Effector memory CD8-positive, alpha-beta T cell (primary cell): ENCODE results near the gene TRIP13.
"Not testable (repeated sequence)": the region's sequence is repeated elsewhere in the genome, so short reads cannot be mapped to it uniquely, and the experiment has no call there.

Experiments
- ATAC-seq: fragments of 150-1000 bp; cut with Tn5 transposase; replicated peaks from 2 replicates; pipeline ENCODE4 v1.10.0; 2021; ENCODE audit warnings: mild to moderate bottlenecking, moderate library complexity
- DNase-seq, 3 experiments: peaks; one replicate each; pipeline ENCODE4 v3.0.0; 2021
- H3K27ac Mint-ChIP-seq, 2 donors: one replicate each; pipeline ENCODE4 v1.8.0; 2022; ENCODE audit warnings: mild to moderate bottlenecking in 2 of 2, mixed read lengths in 2 of 2, moderate library complexity in 2 of 2
- H3K27me3 Mint-ChIP-seq, 2 donors: one replicate each; pipeline ENCODE4 v1.8.0; 2022; ENCODE audit warnings: mixed read lengths in 2 of 2
- H3K36me3 Mint-ChIP-seq: one replicate; pipeline ENCODE4 v1.8.0; 2022; ENCODE audit warnings: mild to moderate bottlenecking, moderate library complexity, mixed read lengths; ENCODE audit not compliant: insufficient read depth
- H3K4me1 Mint-ChIP-seq, 2 donors: one replicate each; pipeline ENCODE4 v1.8.0; 2022; ENCODE audit warnings: low read depth in 2 of 2, mixed read lengths in 2 of 2
- H3K4me3 Mint-ChIP-seq, 2 donors: one replicate each; pipeline ENCODE4 v1.8.0; 2022; ENCODE audit warnings: mild to moderate bottlenecking in 2 of 2, mixed read lengths in 2 of 2, moderate library complexity in 2 of 2
- H3K9me3 Mint-ChIP-seq, 2 donors: one replicate each; pipeline ENCODE4 v1.8.0; 2022; ENCODE audit warnings: mixed read lengths in 2 of 2

The TRIP13 gene

GRCh38 chr5:851076-851475 lies 41.6 kb upstream of the TRIP13 start:
- no peak for ATAC-seq
- no peak for DNase-seq
- Mint-ChIP-seq H3K36me3 (peaks cover 4% of the 10 kb centered on the region), H3K27me3 (peaks cover 11 to 16% of the 10 kb centered on the region in 2 donors), H3K4me1 (peaks cover 5 to 8% of the 10 kb centered on the region in 2 donors), H3K27ac (no peak overlapping the region), H3K9me3 (no peaks in the 10 kb centered on the region), H3K4me3 (no peak overlapping the region)

- Mint-ChIP-seq H3K4me3 (no peak overlapping the region), H3K27ac (no peak overlapping the region), H3K4me1 (peaks cover 4 to 5% of the 10 kb centered on the region in 2 donors), H3K9me3 (no peaks in the 10 kb centered on the region), H3K36me3 (peaks cover 4% of the 10 kb centered on the region), H3K27me3 (peaks cover 11 to 16% of the 10 kb centered on the region in 2 donors)
- ATAC-seq, result no peak
- no peak for DNase-seq
These were observed 41.1 kb upstream of the TRIP13 start for GRCh38 chr5:851553-851952.

GRCh38 chr5:852018-852417 lies 40.7 kb upstream of the TRIP13 start:
- ATAC-seq (no peak), DNase-seq (no peak)
- H3K27me3 Mint-ChIP-seq, result peaks cover 11 to 16% of the 10 kb centered on the region in 2 donors
- H3K4me3 Mint-ChIP-seq, result no peak overlapping the region
- H3K27ac Mint-ChIP-seq, result peak overlapping the region in 1 of 2 donors; percentile 41
- H3K4me1 Mint-ChIP-seq, result peaks cover 0 to under 1% of the 10 kb centered on the region in 2 donors
- H3K9me3 Mint-ChIP-seq, result no peaks in the 10 kb centered on the region
- H3K36me3 Mint-ChIP-seq, result peaks cover 4% of the 10 kb centered on the region

GRCh38 chr5:852431-853401 lies 40.0 kb upstream of the TRIP13 start:
- Mint-ChIP-seq H3K9me3 (no peaks in the 10 kb centered on the region), H3K4me1 (no peaks in the 10 kb centered on the region), H3K27me3 (peaks cover 11 to 16% of the 10 kb centered on the region in 2 donors), H3K4me3 (no peak overlapping the region), H3K36me3 (peaks cover 4% of the 10 kb centered on the region), H3K27ac (peak overlapping the region; percentile 7 to 41)
- DNase-seq (no peak), ATAC-seq (no peak)

GRCh38 chr5:853416-854090 lies 39.1 kb upstream of the TRIP13 start:
- DNase-seq, H3K4me3 Mint-ChIP-seq, ATAC-seq, H3K36me3 Mint-ChIP-seq, H3K4me1 Mint-ChIP-seq, H3K9me3 Mint-ChIP-seq: not testable (repeated sequence)
- Mint-ChIP-seq H3K27me3 (peaks cover 11 to 16% of the 10 kb centered on the region in 2 donors), H3K27ac (peak overlapping the region in 1 of 2 donors; percentile 7)

- H3K4me1 Mint-ChIP-seq, result peaks cover 0 to 2% of the 10 kb centered on the region in 2 donors
- DNase-seq, result no peak
- H3K27ac Mint-ChIP-seq, result no peak overlapping the region
- no peaks in the 10 kb centered on the region for H3K9me3 Mint-ChIP-seq
- no peak overlapping the region for H3K4me3 Mint-ChIP-seq
- H3K36me3 Mint-ChIP-seq, result peaks cover 8% of the 10 kb centered on the region
- ATAC-seq, result no peak
- peaks cover 11 to 16% of the 10 kb centered on the region in 2 donors for H3K27me3 Mint-ChIP-seq
These were observed 38.5 kb upstream of the TRIP13 start for GRCh38 chr5:854217-854616.

- Mint-ChIP-seq H3K4me3 (no peak overlapping the region), H3K9me3 (no peaks in the 10 kb centered on the region), H3K27me3 (peaks cover 11 to 13% of the 10 kb centered on the region in 2 donors), H3K27ac (peak overlapping the region in 1 of 2 donors; percentile 76), H3K4me1 (peaks cover 0 to 2% of the 10 kb centered on the region in 2 donors), H3K36me3 (peaks cover 8% of the 10 kb centered on the region)
- ATAC-seq (no peak), DNase-seq (no peak)
These were observed 37.5 kb upstream of the TRIP13 start for GRCh38 chr5:854966-855743.

- Mint-ChIP-seq H3K27ac (no peak overlapping the region), H3K9me3 (no peaks in the 10 kb centered on the region), H3K4me1 (peaks cover 0 to 2% of the 10 kb centered on the region in 2 donors), H3K4me3 (no peak overlapping the region), H3K36me3 (peaks cover 8% of the 10 kb centered on the region), H3K27me3 (peaks cover 11 to 12% of the 10 kb centered on the region in 2 donors)
- ATAC-seq, result peak; percentile 56
- no peak for DNase-seq
These were observed 36.7 kb upstream of the TRIP13 start for GRCh38 chr5:855771-856530.

GRCh38 chr5:856531-857425 lies 35.9 kb upstream of the TRIP13 start:
- Mint-ChIP-seq H3K4me1 (peaks cover 0 to 3% of the 10 kb centered on the region in 2 donors), H3K9me3 (no peaks in the 10 kb centered on the region), H3K27ac (no peak overlapping the region), H3K4me3 (no peak overlapping the region), H3K27me3 (peaks cover 8 to 9% of the 10 kb centered on the region in 2 donors), H3K36me3 (peaks cover 12% of the 10 kb centered on the region)
- ATAC-seq, result peak; percentile 53
- DNase-seq, result no peak

GRCh38 chr5:858726-859125 lies 34.0 kb upstream of the TRIP13 start:
- Mint-ChIP-seq H3K27ac (peak overlapping the region in 1 of 2 donors; percentile 16), H3K4me1 (peaks cover 0 to 4% of the 10 kb centered on the region in 2 donors), H3K27me3 (no peaks in the 10 kb centered on the region), H3K36me3 (peaks cover 18% of the 10 kb centered on the region), H3K4me3 (no peak overlapping the region), H3K9me3 (no peaks in the 10 kb centered on the region)
- ATAC-seq, result no peak
- DNase-seq, result no peak

GRCh38 chr5:859391-859790 lies 33.3 kb upstream of the TRIP13 start:
- H3K27ac Mint-ChIP-seq, result no peak overlapping the region
- H3K27me3 Mint-ChIP-seq, result no peaks in the 10 kb centered on the region
- DNase-seq (no peak), ATAC-seq (no peak)
- H3K36me3 Mint-ChIP-seq, result peaks cover 18% of the 10 kb centered on the region
- H3K4me1 Mint-ChIP-seq, result peaks cover 0 to 4% of the 10 kb centered on the region in 2 donors
- no peaks in the 10 kb centered on the region for H3K9me3 Mint-ChIP-seq
- H3K4me3 Mint-ChIP-seq, result no peak overlapping the region

GRCh38 chr5:859798-860296 lies 32.8 kb upstream of the TRIP13 start:
- Mint-ChIP-seq H3K9me3 (no peaks in the 10 kb centered on the region), H3K36me3 (peaks cover 18% of the 10 kb centered on the region), H3K27ac (no peak overlapping the region), H3K27me3 (no peaks in the 10 kb centered on the region), H3K4me3 (no peak overlapping the region), H3K4me1 (peaks cover 0 to 4% of the 10 kb centered on the region in 2 donors)
- DNase-seq (no peak), ATAC-seq (no peak)
